CD14-positive monocyte (primary cell): Measurements from ENCODE around the gene HS3ST4. TPM values are rescaled to one million over a fixed set of nuclear protein-coding genes. Genes with fewer than 3 reads are reported as not detected.

ENCODE experiments used
- DNase-seq, 3 donors: peaks; one replicate each; pipeline ENCODE4 v3.0.0-alpha.2; 2011 to 2022
- H2AFZ ChIP-seq: 2 replicates; pipeline ENCODE4 v1.6.0; 2012; ENCODE audit warnings: mild to moderate bottlenecking, low read depth, low read length, inconsistent platforms; ENCODE audit not compliant: insufficient read depth, poor library complexity, severe bottlenecking
- H3K27ac ChIP-seq, 2 donors: 1 replicate in 1 of 2; 2 replicates in 1 of 2; pipeline ENCODE4 v1.5.1; 2012 to 2013; ENCODE audit warnings: low read length in 2 of 2, control low read depth in 1 of 2, inconsistent platforms in 1 of 2, low read depth in 1 of 2, mild to moderate bottlenecking in 1 of 2
- H3K27me3 ChIP-seq, 2 donors: one replicate each; pipeline versions ENCODE4 v1.6.0 to v1.6.1; 2011 to 2013; ENCODE audit warnings: low read length in 2 of 2; ENCODE audit not compliant: control insufficient read depth in 2 of 2, insufficient read depth in 2 of 2
- H3K36me3 ChIP-seq, 2 donors: replicated peaks in 1 of 2; 1 replicate in 1 of 2; 2 replicates in 1 of 2; pipeline versions ENCODE4 v1.5.1 to v1.6.1; 2012 to 2013; ENCODE audit warnings: low read length in 2 of 2, control low read depth in 1 of 2, inconsistent platforms in 1 of 2, mild to moderate bottlenecking in 1 of 2; ENCODE audit not compliant: insufficient read depth in 2 of 2, control insufficient read depth in 1 of 2
- H3K4me1 ChIP-seq, 2 donors: 1 replicate in 1 of 2; 2 replicates in 1 of 2; pipeline versions ENCODE4 v1.5.1 to v1.6.1; 2012 to 2013; ENCODE audit warnings: low read length in 2 of 2, control low read depth in 1 of 2, inconsistent platforms in 1 of 2, mild to moderate bottlenecking in 1 of 2, moderate library complexity in 1 of 2; ENCODE audit not compliant: insufficient read depth in 2 of 2, control insufficient read depth in 1 of 2
- H3K4me2 ChIP-seq: replicated peaks from 2 replicates; pipeline ENCODE3; 2012; ENCODE audit warnings: low read length, moderate library complexity, mild to moderate bottlenecking; ENCODE audit not compliant: poor library complexity, severe bottlenecking; ENCODE audit errors: extremely low read depth
- H3K4me3 ChIP-seq, 3 experiments: fragments of 200-600 bp in 1 of 3; sonication (generic) in 1 of 3; replicated peaks in 1 of 3; 1 replicate in 2 of 3; 2 replicates in 1 of 3; pipeline ENCODE4 v1.5.1; 2011 to 2013; ENCODE audit warnings: low read length in 3 of 3, mild to moderate bottlenecking in 3 of 3, control low read depth in 2 of 3, low read depth in 2 of 3, inconsistent platforms in 1 of 3, moderate library complexity in 1 of 3
- H3K79me2 ChIP-seq: 2 replicates; pipeline ENCODE4 v1.6.0; 2012; ENCODE audit warnings: mild to moderate bottlenecking, control low read depth, inconsistent platforms, low read length, moderate library complexity; ENCODE audit not compliant: insufficient read depth
- H3K9ac ChIP-seq: 2 replicates; pipeline ENCODE4 v1.6.0; 2017; ENCODE audit warnings: low read length, mild to moderate bottlenecking; ENCODE audit not compliant: insufficient read depth, poor library complexity, severe bottlenecking
- H3K9me3 ChIP-seq, 2 donors: replicated peaks in 1 of 2; 1 replicate in 1 of 2; 2 replicates in 1 of 2; pipeline versions ENCODE4 v1.5.1 to v1.6.1; 2012 to 2013; ENCODE audit warnings: low read length in 2 of 2, control low read depth in 1 of 2; ENCODE audit not compliant: control insufficient read depth in 1 of 2, insufficient read depth in 1 of 2
- H4K20me1 ChIP-seq: 2 replicates; pipeline ENCODE4 v1.6.0; 2012; ENCODE audit warnings: mild to moderate bottlenecking, low read length, control low read depth, moderate library complexity; ENCODE audit not compliant: insufficient read depth
- H3K27ac Mint-ChIP-seq, 7 donors: one replicate each; pipeline ENCODE4 v1.8.0; 2020; ENCODE audit warnings: mild to moderate bottlenecking in 7 of 7, mixed read lengths in 7 of 7, moderate library complexity in 6 of 7, inconsistent platforms in 2 of 7
- H3K27me3 Mint-ChIP-seq, 3 donors: one replicate each; pipeline ENCODE4 v1.8.0; 2021 to 2022; ENCODE audit warnings: low read depth in 3 of 3, mild to moderate bottlenecking in 3 of 3, mixed read lengths in 3 of 3, moderate library complexity in 3 of 3, inconsistent platforms in 1 of 3
- H3K36me3 Mint-ChIP-seq, 2 donors: one replicate each; pipeline ENCODE4 v1.8.0; 2020; ENCODE audit warnings: mixed read lengths in 2 of 2, inconsistent platforms in 1 of 2, mild to moderate bottlenecking in 1 of 2
- H3K4me1 Mint-ChIP-seq: one replicate; pipeline ENCODE4 v1.8.0; 2020; ENCODE audit warnings: mild to moderate bottlenecking, mixed read lengths
- H3K4me3 Mint-ChIP-seq, 2 donors: one replicate each; pipeline ENCODE4 v1.8.0; 2020; ENCODE audit warnings: mild to moderate bottlenecking in 2 of 2, mixed read lengths in 2 of 2, moderate library complexity in 1 of 2
- H3K9me3 Mint-ChIP-seq, 7 donors: one replicate each; pipeline ENCODE4 v1.8.0; 2020 to 2022; ENCODE audit warnings: mixed read lengths in 7 of 7, mild to moderate bottlenecking in 6 of 7, moderate library complexity in 6 of 7, inconsistent platforms in 2 of 7
- WGBS: methylation state at CpG from one replicate; pipeline ENCODE4 v1.1.5; 2013; ENCODE audit warnings: missing lambda C conversion rate; ENCODE audit not compliant: insufficient coverage; 5-methylcytosine and 5-hydroxymethylcytosine counted together
- intact Hi-C, 2 donors: fragments of 100-400 bp; cut with micrococcal nuclease; formaldehyde crosslinking; loops; one replicate each; pipeline versions ENCODE4 v1.15.0 to v1.15.1; 2023
- polyA plus RNA-seq, 3 donors: library from polyadenylated mRNA; depleted of rRNA in 1 of 3; unstranded in 2 of 3; stranded (reverse) in 1 of 3; fragments of 300-500 nt in 2 of 3; fragments of >200 nt in 1 of 3; fragmentation: Illumina TruSeq in 2 of 3; gene quantifications; 1 replicate in 2 of 3; 2 replicates in 1 of 3; pipeline ENCODE4 v1.2.3, GENCODE V29; 2012 to 2021
- TF ChIP-seq, protein P1 (sequence below): fragments of 200-600 bp; IDR thresholded peaks from one replicate; pipeline ENCODE4 v1.8.0; 2022; ENCODE audit warnings: antibody characterized with exemption, mild to moderate bottlenecking

HS3ST4 gene
- polyA plus RNA-seq, 3 donors: not detected

DNA sequence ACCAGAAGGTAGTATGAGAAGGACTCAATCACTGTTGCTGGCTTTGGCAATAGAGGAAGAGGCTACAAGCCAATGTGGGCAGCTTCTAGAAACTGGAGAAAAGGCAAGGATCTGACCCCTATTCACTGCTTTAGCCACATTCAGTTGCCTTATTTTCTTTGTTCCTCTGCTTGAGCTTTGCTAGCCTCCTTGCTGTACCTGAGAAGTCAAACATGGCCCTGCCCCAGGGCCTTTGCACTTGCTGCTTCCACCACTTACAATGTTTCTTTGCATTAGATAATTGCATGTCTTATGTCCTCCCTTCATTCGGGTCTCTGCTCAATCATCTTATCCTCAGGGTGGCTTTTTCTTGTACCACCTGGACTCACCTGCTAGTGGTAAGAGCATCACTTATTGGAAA, 15.8 kb downstream of the HS3ST4 start:
- Histone ChIP-seq H3K4me3 (no peak overlapping the region), H3K27ac (no peak overlapping the region), H4K20me1 (no peaks in the 10 kb centered on the region), H3K79me2 (no peaks in the 10 kb centered on the region), H3K9ac (no peak overlapping the region), H2AFZ (no peak overlapping the region), H3K4me2 (no peak overlapping the region), H3K36me3 (no peaks in the 10 kb centered on the region), H3K9me3 (no peaks in the 10 kb centered on the region), H3K27me3 (peaks cover 9 to 18% of the 10 kb centered on the region in 2 donors), H3K4me1 (no peaks in the 10 kb centered on the region)
- Mint-ChIP-seq H3K36me3 (no peaks in the 10 kb centered on the region), H3K27ac (no peak overlapping the region), H3K4me1 (no peaks in the 10 kb centered on the region), H3K9me3 (peaks cover 0 to 4% (median 0%) of the 10 kb centered on the region in 7 donors), H3K27me3 (peaks cover 6 to 14% (median 11%) of the 10 kb centered on the region in 3 donors), H3K4me3 (no peak overlapping the region)
- intact Hi-C loops: no loop called here
- TF ChIP-seq, protein P1, sequence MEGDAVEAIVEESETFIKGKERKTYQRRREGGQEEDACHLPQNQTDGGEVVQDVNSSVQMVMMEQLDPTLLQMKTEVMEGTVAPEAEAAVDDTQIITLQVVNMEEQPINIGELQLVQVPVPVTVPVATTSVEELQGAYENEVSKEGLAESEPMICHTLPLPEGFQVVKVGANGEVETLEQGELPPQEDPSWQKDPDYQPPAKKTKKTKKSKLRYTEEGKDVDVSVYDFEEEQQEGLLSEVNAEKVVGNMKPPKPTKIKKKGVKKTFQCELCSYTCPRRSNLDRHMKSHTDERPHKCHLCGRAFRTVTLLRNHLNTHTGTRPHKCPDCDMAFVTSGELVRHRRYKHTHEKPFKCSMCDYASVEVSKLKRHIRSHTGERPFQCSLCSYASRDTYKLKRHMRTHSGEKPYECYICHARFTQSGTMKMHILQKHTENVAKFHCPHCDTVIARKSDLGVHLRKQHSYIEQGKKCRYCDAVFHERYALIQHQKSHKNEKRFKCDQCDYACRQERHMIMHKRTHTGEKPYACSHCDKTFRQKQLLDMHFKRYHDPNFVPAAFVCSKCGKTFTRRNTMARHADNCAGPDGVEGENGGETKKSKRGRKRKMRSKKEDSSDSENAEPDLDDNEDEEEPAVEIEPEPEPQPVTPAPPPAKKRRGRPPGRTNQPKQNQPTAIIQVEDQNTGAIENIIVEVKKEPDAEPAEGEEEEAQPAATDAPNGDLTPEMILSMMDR: no peak
- no CpG with 5 or more reads among the region's 1 CpG for WGBS
- no peak for DNase-seq

DNA sequence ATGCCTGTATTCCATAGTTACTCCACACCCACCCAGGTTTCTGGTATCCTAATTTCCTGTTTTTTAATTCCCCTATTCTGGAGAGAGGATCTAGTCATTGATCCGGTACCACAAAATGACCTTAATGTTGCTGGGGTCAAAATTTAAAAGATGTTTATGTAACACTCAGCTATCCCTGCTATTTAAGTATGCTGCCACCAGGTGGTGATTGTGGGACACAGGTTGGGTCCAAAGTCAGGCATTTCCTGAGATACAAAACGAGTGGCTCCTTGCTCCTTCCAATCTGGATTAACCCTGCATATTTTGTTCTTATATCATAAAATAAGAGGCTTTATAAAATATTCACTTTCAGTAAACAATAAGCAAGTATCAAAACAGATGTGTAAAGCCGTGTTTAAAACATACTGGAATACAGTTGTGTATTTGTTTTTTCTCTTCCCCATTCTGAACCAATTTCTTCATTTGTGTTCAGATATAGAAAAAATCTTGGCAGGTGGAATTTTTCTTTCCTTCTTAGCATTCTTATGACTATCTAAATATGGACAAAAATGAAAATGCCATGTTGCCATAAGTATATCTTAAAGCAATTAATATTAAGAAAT, 16.3 kb downstream of the HS3ST4 start:
- peaks cover 0 to 4% (median 0%) of the 10 kb centered on the region in 7 donors for H3K9me3 Mint-ChIP-seq
- peaks cover 6 to 12% (median 11%) of the 10 kb centered on the region in 3 donors for H3K27me3 Mint-ChIP-seq
- H2AFZ ChIP-seq: no peak overlapping the region
- no peak overlapping the region for H3K4me2 ChIP-seq
- intact Hi-C loops: no loop called here
- WGBS: 40% methylated on average over 1 of the region's 3 CpGs
- TF ChIP-seq, protein P1: peak; percentile 39
- no peaks in the 10 kb centered on the region for H3K79me2 ChIP-seq
- no peak for DNase-seq
- no peak overlapping the region for H3K27ac Mint-ChIP-seq
- H3K4me1 ChIP-seq: no peaks in the 10 kb centered on the region
- no peak overlapping the region for H3K4me3 ChIP-seq
- no peak overlapping the region for H3K9ac ChIP-seq
- H3K27ac ChIP-seq: no peak overlapping the region
- H4K20me1 ChIP-seq: no peaks in the 10 kb centered on the region
- no peaks in the 10 kb centered on the region for H3K9me3 ChIP-seq
- H3K27me3 ChIP-seq: peaks cover 9 to 18% of the 10 kb centered on the region in 2 donors
- H3K4me1 Mint-ChIP-seq: no peaks in the 10 kb centered on the region
- no peak overlapping the region for H3K4me3 Mint-ChIP-seq
- no peaks in the 10 kb centered on the region for H3K36me3 ChIP-seq
- no peaks in the 10 kb centered on the region for H3K36me3 Mint-ChIP-seq
